Stimulated activated CD4-positive, alpha-beta T cell treated with anti-CD3 and anti-CD28 coated beads, Interleukin-1b, Interleukin-23, amount 100 ng/mL, for 24 hours (primary cell): ENCODE results near the gene SEPTIN2.
"Not testable (repeated sequence)": the region's sequence is repeated elsewhere in the genome, so short reads cannot be mapped to it uniquely, and the experiment has no call there.

Source experiments
- DNase-seq, 4 experiments: peaks; one replicate each; pipeline ENCODE4 v3.0.0-alpha.2; 2020; ENCODE audit warnings: low read depth in 4 of 4, low spot score in 1 of 4

SEPTIN2 gene

DNA sequence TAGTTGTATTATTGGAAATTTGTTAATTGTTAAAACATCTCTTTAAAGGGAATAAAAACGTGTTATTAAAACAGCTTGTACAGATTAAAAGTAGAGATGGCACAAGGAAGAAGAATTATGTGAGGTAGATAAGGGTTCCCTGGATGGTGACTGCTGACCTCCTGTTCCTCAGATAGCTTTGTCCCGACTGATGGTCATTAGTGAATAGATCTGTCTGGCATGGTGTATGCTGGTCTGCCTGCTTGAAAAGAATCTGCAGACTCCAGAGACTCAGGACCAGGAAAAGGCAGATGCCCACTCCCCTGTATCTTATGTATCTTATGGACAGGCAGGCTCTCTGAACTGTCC is 34.8 kb downstream of the SEPTIN2 start:
- no peak for DNase-seq

DNA sequence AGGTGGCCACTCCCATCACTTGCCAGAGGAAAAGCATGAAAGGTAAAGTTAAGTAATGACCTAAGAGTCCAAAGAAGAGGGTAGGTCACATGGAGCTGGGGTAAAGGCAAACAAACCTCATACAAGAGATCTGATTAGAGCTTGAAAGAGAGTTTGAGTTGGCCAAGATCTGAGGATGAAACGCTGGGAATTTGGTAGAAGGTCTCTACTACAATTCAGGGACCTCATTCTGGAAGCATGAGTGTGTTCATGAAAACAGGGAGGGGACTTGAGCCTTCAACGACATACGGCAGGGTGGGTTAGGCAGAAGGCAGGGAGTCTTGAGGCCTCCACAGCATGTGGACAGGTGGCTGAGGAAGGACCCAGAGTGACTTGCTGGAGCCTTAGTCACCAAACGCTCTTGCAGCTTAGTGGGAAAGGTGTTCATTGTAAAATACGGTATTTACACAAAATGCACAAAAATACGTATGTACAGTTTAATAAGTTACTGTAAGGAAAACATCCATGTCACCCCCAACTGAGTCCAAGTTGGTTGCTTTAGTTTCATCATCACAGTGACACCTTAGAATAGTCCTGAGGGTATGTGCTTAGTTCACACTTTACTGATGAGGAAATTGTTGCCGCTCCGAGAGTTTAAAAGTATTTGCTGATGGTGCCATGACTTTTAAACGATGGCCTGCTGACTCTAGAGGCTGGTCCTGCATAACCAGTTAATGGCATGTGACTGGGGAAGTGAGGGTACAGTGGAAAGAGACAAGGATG is 35.3 kb downstream of the SEPTIN2 start:
- no peak for DNase-seq

- DNase-seq: no peak
These were observed 35.9 kb downstream of the SEPTIN2 start for GRCh38 chr2:241351640-241352031.

GRCh38 chr2:241352227-241352626 is 36.5 kb downstream of the SEPTIN2 start:
- no peak for DNase-seq

DNA sequence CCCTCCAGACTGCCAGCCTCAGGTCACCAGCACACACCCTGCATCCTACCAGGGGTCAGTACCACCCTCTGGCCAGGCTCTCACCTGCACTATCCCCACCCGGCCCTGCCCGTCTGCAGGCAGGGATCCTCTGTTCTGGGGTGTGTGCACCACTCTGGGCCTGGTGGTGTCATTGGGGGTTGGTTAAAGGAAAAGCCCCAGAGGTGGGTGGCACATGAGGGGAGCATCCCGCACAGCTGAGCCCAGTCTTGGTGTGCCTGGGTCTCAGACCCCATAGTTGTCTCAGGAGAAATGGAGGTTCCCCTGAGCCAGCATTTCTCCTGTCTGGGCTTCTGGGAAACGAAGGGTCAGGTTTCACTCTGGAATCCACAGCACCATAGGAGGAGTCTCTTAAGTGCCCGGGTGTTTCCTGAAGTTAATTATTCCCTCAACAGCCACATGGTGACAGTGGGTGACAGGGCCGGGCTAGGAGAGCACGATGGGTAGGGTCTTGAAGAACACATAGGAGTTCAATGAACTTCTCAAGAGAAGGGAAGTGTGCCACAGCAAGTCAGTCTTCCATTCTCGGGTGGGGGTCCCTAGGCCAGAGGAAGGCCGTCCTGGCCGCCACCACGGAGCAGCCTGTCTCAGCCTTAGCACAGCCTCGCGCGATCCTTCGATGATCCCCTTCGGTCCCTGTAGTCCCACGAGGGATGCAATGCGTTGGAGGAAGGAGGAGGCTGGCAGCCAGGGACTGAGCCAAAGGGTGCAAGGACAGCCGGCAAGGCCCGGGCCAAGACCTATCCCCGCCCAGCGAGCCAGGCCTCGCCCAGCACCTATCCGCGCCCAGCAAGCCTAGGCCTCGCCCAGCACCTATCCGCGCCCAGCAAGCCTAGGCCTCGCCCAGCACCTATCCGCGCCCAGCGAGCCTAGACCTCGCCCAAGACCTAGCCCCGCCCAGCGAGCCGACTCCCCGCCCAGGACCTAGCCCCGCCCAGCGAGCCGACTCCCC is 39.2 kb downstream of the SEPTIN2 start:
- peak; percentile 11 to 66 (median 46) for DNase-seq

DNA sequence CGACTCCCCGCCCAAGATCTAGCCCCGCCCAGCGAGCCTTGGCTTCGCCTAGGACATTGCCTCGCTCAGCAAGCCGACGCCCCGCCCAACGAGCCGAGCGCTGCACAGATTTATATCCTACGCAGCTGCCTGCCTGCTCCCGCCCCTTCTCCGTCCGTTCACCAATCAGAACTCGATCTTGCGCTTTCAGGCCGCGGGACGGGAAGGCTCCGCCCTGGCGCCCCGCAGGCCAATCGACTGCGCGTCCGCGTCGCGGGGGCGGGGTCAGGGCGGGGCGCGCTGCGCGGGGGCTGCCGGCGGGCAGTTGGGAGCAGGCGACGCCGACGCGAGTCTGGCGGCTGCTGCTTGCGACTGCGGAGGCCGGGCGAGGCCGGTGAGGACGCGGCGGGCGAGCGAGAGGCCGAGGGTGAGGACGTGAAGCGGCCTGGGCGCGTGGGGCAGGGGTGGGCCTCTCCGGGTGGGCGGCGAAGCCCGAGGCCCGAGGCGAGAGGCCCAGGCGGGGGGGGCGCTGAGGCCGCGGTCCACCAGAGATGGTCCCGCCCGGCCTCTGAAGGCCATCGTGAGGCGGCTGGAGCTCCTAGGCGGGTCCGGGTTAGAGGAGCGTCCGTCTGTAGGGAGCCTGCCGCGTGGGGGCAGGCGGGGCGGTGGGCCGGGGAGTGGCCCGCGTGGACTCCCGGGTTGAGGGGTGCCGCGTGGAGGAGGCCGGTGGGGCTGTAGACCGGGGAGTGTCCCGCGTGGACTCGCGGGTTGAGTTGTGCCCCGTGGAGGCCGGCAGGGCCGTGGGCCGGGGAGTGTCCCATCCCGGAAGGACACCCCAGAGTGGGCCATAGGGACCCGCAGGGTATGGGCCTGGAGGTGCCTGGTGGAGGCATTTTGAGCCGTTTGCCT is 40.5 kb downstream of the SEPTIN2 start, which contains the start of gene FARP2:
Gene FARP2 (plus strand): TSS at position 303 of the 888 bp plus-strand sequence. CDS start 16,823 bp downstream, outside the sequence.
- peak; percentile 91 to 97 (median 95) for DNase-seq

GRCh38 chr2:241356871-241357260 is 41.1 kb downstream of the SEPTIN2 start:
- DNase-seq: no peak

- no peak for DNase-seq
These were observed 41.8 kb downstream of the SEPTIN2 start for GRCh38 chr2:241357531-241357930.

DNA sequence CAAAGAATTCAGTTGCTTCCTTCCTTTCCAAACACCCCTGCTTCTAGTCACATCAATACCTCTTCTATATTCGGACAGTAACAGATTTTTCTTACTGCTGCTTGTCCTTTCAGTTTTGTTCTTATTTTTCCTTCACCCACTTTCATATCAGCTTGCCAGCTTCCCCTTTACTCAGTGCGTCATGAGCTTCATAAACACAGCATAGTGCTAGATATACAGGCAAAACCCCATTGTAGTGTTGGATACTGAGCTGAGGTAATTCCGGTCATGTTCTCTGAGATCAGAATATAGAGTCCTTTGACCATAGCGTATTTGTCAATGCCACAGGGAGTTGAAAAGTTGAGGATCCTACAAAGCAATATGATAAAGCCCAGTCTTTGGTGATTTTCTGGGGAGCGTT is 42.7 kb downstream of the SEPTIN2 start:
- DNase-seq: no peak

DNA sequence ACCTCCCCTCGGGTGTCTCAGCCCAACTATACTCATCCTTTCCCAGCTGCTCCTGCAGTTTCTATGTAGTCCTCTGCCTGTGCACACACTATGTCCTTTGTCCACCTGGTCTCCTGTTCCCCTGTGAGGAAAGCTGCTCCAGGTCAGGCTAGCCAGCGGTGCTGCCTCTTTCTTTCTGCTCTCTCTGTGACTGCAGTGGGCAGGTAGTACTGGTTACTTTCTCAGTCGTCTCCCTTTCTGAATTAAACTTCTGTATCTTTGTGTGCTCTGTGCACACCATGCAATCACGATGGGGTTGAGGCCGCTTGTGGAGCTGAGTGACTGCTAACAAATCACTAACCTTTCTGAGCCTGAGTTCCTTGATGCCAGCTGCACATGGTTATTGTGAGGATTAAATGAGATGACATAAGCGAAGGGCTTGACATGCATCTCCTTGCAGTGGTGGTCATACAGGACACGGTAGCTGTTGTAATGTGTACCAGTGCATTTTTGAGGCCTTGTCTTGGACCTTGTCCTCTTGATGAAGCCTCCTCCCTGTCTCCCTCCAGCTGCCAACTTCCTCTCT is 43.8 kb downstream of the SEPTIN2 start:
- DNase-seq: no peak

- no peak for DNase-seq
These were observed 47.7 kb downstream of the SEPTIN2 start for GRCh38 chr2:241363426-241363825.

- no peak for DNase-seq
These were observed 49.1 kb downstream of the SEPTIN2 start for GRCh38 chr2:241364781-241365180.

DNA sequence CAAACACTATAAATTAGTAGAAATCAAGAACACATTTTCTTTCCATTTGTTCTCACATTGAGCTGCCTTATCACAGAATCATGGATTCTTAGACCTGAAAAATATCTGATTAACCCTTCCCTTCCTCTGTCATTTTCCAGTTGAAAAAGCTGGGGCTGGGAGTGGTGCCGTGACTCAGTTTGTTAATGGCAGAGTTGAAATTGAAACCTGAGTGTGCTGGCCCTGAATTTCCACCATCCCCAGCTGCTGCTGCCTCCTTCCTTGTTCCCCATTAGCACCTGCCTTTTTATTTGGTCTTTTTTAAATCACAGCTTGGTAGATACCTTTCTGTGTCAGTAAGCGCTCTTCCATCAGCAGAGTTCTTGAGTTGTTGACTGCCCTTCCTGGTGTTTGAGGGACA is 51.0 kb downstream of the SEPTIN2 start:
- DNase-seq: no peak

- DNase-seq: no peak
These were observed 52.9 kb downstream of the SEPTIN2 start for GRCh38 chr2:241368643-241369042.

DNA sequence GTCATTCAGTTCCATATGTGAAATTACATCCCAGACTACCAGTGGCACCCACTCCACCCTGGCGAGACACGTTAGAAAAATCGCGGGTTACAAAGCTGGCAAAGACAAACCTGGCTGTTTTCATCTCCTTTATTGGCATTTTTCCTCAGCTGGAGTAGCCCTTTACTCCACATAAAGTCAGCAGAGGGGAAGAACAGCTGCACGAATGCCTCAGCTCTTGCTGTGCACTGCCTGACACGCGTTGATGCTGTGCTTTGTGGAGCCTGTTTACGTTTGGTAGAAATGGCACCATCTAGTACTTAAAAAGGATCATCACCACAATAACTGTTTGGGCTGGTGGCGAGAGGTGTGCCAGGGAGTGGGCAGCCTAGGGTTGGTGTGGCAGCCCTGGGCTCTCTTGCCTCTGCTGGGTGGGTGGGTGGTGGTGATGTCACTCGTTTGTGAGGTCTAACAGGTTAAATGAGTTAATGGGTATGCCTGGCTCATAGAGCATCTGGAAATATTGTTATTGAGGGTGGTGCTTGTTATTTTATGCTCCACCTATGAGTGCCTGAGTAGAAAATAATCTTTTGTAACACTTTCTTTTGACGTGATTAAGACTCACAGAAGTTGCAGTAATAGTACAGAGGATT is 56.8 kb downstream of the SEPTIN2 start:
- no peak for DNase-seq

GRCh38 chr2:241373446-241373845 is 57.7 kb downstream of the SEPTIN2 start:
- no peak for DNase-seq

DNA sequence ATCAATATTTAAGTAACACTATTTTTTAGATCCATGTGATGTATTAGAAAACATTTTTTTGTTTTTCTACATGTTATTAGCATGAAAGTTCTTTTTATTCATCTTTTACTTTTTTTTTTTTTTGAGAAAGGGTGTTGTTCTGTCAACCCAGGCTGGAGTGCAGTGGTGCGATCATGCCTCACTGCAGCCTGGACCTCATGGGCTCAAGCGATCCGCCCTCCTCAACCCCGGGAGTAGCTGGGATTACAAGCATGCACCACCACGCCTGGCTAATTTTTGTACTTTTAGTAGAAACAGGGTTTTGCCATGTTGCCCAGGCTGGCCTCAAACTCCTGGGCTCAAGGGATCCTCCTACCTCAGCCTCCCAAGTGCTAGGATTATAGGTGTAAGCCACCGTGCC is 58.2 kb downstream of the SEPTIN2 start:
- not testable (repeated sequence) for DNase-seq

DNA sequence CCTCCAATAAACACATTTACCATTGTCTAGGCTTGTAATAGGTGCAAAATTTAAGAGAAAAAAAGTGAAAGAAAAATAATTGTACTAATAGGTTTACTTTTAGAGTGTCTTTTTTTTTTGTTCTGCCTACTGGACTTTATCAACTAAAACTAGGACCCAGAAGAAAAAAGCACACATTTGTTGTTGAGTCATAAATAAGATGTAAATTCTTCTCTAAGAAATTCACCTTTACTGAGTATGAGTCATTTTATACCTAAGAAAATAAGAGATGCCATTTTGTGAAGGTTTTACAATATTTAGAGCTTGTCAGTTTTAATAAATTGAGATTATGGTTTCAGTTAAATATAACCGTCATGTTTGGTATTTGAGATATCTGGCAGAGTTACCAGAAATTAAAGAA is 59.6 kb downstream of the SEPTIN2 start:
- no peak for DNase-seq

- DNase-seq: no peak
These were observed 61.1 kb downstream of the SEPTIN2 start for GRCh38 chr2:241376808-241377207.

- no peak for DNase-seq
These were observed 63.1 kb downstream of the SEPTIN2 start for GRCh38 chr2:241378816-241379215.
